HepG2 (cell line): ENCODE measurements around the gene ANP32B. TPM values are rescaled to one million over a fixed set of nuclear protein-coding genes. Genes with fewer than 3 reads are reported as not detected.

Source experiments
- ATAC-seq: fragments of 200-7000 bp; cut with Tn5 transposase; 3 replicates; pipeline ENCODE4 v1.9.1; 2020; ENCODE audit warnings: mild to moderate bottlenecking, moderate library complexity
- BruUV-seq: library from RNA; stranded (reverse); fragments of 400-500 nt; replicated peaks from 2 replicates; lab custom pipeline; 2021; lab: Mats Ljungman, UMichigan
- CTCF ChIA-PET: fragments of 300-600 bp; formaldehyde crosslinking; extraction: SDS; loops from one replicate; lab custom pipeline; 2021; ENCODE audit warnings: low total read pairs, inconsistent platforms, low intra/inter-chr PET ratio; lab: Yijun Ruan, JAX
- POLR2A ChIA-PET: fragments of 350-600 bp; sonication (Branson Sonifier 250); formaldehyde crosslinking; loops from one replicate; lab custom pipeline; 2020; ENCODE audit warnings: antibody characterized with exemption, inconsistent platforms; lab: Yijun Ruan, JAX
- DNase-seq: peaks from one replicate; pipeline ENCODE4 v3.0.0-alpha.2; 2015; ENCODE audit warnings: low spot score
- FAIRE-seq: peaks from 3 replicates; lab custom pipeline; 2011; peaks lifted over from hg19 to GRCh38; lab: Jason Lieb, UNC
- H2AFZ ChIP-seq: one replicate; pipeline ENCODE4 v1.6.1; 2011; ENCODE audit warnings: low read length, inconsistent platforms
- H3K27ac ChIP-seq: fragments of 300-600 bp; 3 replicates; pipeline ENCODE4 v1.8.0; 2011; ENCODE audit warnings: mixed run types, mild to moderate bottlenecking, mixed read lengths, low read length, inconsistent platforms; ENCODE audit not compliant: insufficient read depth; ENCODE audit errors: extremely low read length
- H3K27me3 ChIP-seq, 2 experiments: fragments of 200-600 bp in 1 of 2; 2 replicates in 1 of 2; 3 replicates in 1 of 2; pipeline versions ENCODE4 v1.6.0 to v1.8.0; 2011; ENCODE audit warnings: low read length in 2 of 2, mild to moderate bottlenecking in 2 of 2, moderate library complexity in 2 of 2, inconsistent platforms in 1 of 2; ENCODE audit not compliant: insufficient read depth in 2 of 2, control insufficient read depth in 1 of 2
- H3K36me3 ChIP-seq, 2 experiments: fragments of 200-600 bp in 1 of 2; replicated peaks in 1 of 2; 2 replicates in 1 of 2; 3 replicates in 1 of 2; pipeline versions ENCODE4 v1.5.1 to v1.8.0; 2011; ENCODE audit warnings: low read length in 2 of 2, inconsistent platforms in 1 of 2; ENCODE audit not compliant: insufficient read depth in 2 of 2, control insufficient read depth in 1 of 2
- H3K4me1 ChIP-seq: 2 replicates; pipeline ENCODE4 v1.5.1; 2012; ENCODE audit warnings: low read length, inconsistent platforms; ENCODE audit not compliant: insufficient read depth
- H3K4me2 ChIP-seq: 2 replicates; pipeline ENCODE4 v1.6.0; 2011; ENCODE audit warnings: low read depth, low read length, inconsistent platforms
- H3K4me3 ChIP-seq, 3 experiments: fragments of 200-600 bp in 1 of 3; sonication (generic), shearing (Covaris generic) in 1 of 3; replicated peaks in 1 of 3; 2 replicates each; pipeline ENCODE4 v1.5.1; 2011 to 2016; ENCODE audit warnings: low read length in 3 of 3, inconsistent platforms in 2 of 3, low read depth in 2 of 3, mild to moderate bottlenecking in 2 of 3, control low read depth in 1 of 3, mixed read lengths in 1 of 3; ENCODE audit not compliant: insufficient read depth in 1 of 3
- H3K79me2 ChIP-seq: one replicate; pipeline ENCODE4 v1.6.1; 2011; ENCODE audit warnings: low read length, inconsistent platforms; ENCODE audit not compliant: insufficient read depth
- H3K9ac ChIP-seq: 2 replicates; pipeline ENCODE4 v1.6.0; 2011; ENCODE audit warnings: mild to moderate bottlenecking, low read depth, low read length, inconsistent platforms; ENCODE audit not compliant: insufficient read depth
- H3K9me3 ChIP-seq: 2 replicates; pipeline ENCODE4 v1.5.1; 2012; ENCODE audit warnings: mild to moderate bottlenecking, low read length
- H4K20me1 ChIP-seq: 2 replicates; pipeline ENCODE4 v1.6.0; 2011; ENCODE audit warnings: inconsistent platforms, mild to moderate bottlenecking, low read length, moderate library complexity; ENCODE audit not compliant: insufficient read depth
- CERS6 ChIP-seq: sonication (generic); formaldehyde crosslinking; IDR thresholded peaks from 2 replicates; pipeline ENCODE4 v1.5.0; 2020; ENCODE audit warnings: missing genetic modification reagents
- CHCHD3 ChIP-seq: sonication (generic); formaldehyde crosslinking; IDR thresholded peaks from 2 replicates; pipeline ENCODE4 v1.8.0; 2022; ENCODE audit warnings: mild to moderate bottlenecking, missing genetic modification reagents, moderate library complexity
- ELK4 ChIP-seq: sonication (generic); formaldehyde crosslinking; IDR thresholded peaks from 2 replicates; pipeline ENCODE4 v1.9.0; 2021; ENCODE audit warnings: missing genetic modification reagents, borderline replicate concordance
- GATAD2A ChIP-seq: IDR thresholded peaks from 2 replicates; pipeline ENCODE4 v1.6.1; 2016
- HNF1A ChIP-seq, 2 experiments: sonication (generic) in 1 of 2; formaldehyde crosslinking in 1 of 2; IDR thresholded peaks; 2 replicates each; pipeline versions ENCODE4 v1.4.0 to v1.6.1; 2016 to 2020; ENCODE audit warnings: borderline replicate concordance in 1 of 2, low read depth in 1 of 2, mild to moderate bottlenecking in 1 of 2, missing genetic modification reagents in 1 of 2
- KLF11 ChIP-seq: IDR thresholded peaks from 2 replicates; pipeline ENCODE4 v1.6.1; 2016; ENCODE audit warnings: missing compliant biosample characterization
- NFRKB ChIP-seq: fragments of 450-650 bp; IDR thresholded peaks from 2 replicates; pipeline ENCODE4 v1.6.1; 2017
- RXRB ChIP-seq: IDR thresholded peaks from 2 replicates; pipeline ENCODE4 v1.6.1; 2016; ENCODE audit warnings: borderline replicate concordance, missing genetic modification reagents, missing compliant biosample characterization
- WGBS: methylation state at CpG from one replicate; pipeline ENCODE4 v1.1.6; 2017; ENCODE audit warnings: low lambda C conversion rate; 5-methylcytosine and 5-hydroxymethylcytosine counted together
- in situ Hi-C: cut with HindIII; loops from 2 replicates; pipeline ENCODE4 v1.10.0; 2017; ENCODE audit warnings: low pct_unique_long_range_greater_than_20kb; ENCODE audit not compliant: extremely low pct_ligation_motif_present
- intact Hi-C: fragments of 100-400 bp; cut with micrococcal nuclease; formaldehyde crosslinking; loops from one replicate; pipeline ENCODE4 v1.10.0; 2022; ENCODE audit not compliant: unreplicated experiment
- polyA plus RNA-seq, 8 experiments: library from polyadenylated mRNA; depleted of rRNA in 3 of 8; stranded (reverse) in 7 of 8; unstranded in 1 of 8; fragments of >200 nt; fragmentation: Illumina TruSeq in 4 of 8; extraction: Trizol in 4 of 8; gene quantifications; 2 replicates each; pipeline versions ENCODE4 v1.2.1 to v1.2.3, GENCODE V29; 2011 to 2016; ENCODE audit warnings: low read depth in 4 of 8, missing spikeins in 1 of 8, mixed read lengths in 1 of 8; ENCODE audit not compliant: insufficient read depth in 1 of 8
- total RNA-seq, 5 experiments: library from RNA; depleted of rRNA; stranded (reverse); fragments of >200 nt; fragmentation: Illumina TruSeq; extraction: Trizol; gene quantifications; 2 replicates each; pipeline ENCODE4 v1.2.3, GENCODE V29; 2016; ENCODE audit warnings: low read depth in 1 of 5

The ANP32B gene
- total and polyA plus RNA-seq, 2 of the 13 experiments (the other 11 are each of a cell fraction or from before 2014, with no cell fraction given), result 22.1 to 37.5 TPM

- in situ Hi-C loops (no loop called here), intact Hi-C loops (no loop called here)
- no peak for FAIRE-seq
- no peaks in the 10 kb centered on the region for H4K20me1 ChIP-seq
- no peaks in the 10 kb centered on the region for H3K36me3 ChIP-seq
- H3K27ac ChIP-seq, result no peak overlapping the region
- BruUV-seq, result no TSS peak
- no peaks in the 10 kb centered on the region for H3K9me3 ChIP-seq
- H3K79me2 ChIP-seq, result no peaks in the 10 kb centered on the region
- no peak for ATAC-seq
- TF ChIP-seq KLF11 (CRISPR knock-in tag), result no peak
- ChIA-PET POLR2A (no interaction called here), CTCF (no interaction called here)
- no peaks in the 10 kb centered on the region for H3K4me1 ChIP-seq
- H3K9ac ChIP-seq, result no peak overlapping the region
- 59% methylated on average over 4 of the region's 4 CpGs for WGBS
- DNase-seq, result no peak
- H3K4me3 ChIP-seq, result no peak overlapping the region
- no peak overlapping the region for H3K4me2 ChIP-seq
- H2AFZ ChIP-seq, result no peak overlapping the region
- no peaks in the 10 kb centered on the region for H3K27me3 ChIP-seq
Observed at GRCh38 chr9:97972753-97973152, 10.4 kb upstream of the ANP32B start.

- Histone ChIP-seq H3K9ac (no peak overlapping the region), H3K79me2 (no peaks in the 10 kb centered on the region), H3K27me3 (no peaks in the 10 kb centered on the region), H2AFZ (no peak overlapping the region), H3K9me3 (no peaks in the 10 kb centered on the region), H3K36me3 (no peaks in the 10 kb centered on the region), H3K4me1 (no peaks in the 10 kb centered on the region), H3K4me3 (no peak overlapping the region), H4K20me1 (no peaks in the 10 kb centered on the region), H3K4me2 (no peak overlapping the region), H3K27ac (no peak overlapping the region)
- TF ChIP-seq NFRKB, result no peak
- no peak for TF ChIP-seq ELK4
- TF ChIP-seq CERS6 (CRISPR knock-in tag), result no peak
- no peak for TF ChIP-seq HNF1A (IDR thresholded peaks at IDR 0.05; ENCODE audit: low read depth)
- TF ChIP-seq HNF1A (CRISPR knock-in tag; IDR thresholded peaks at IDR 0.05; ENCODE audit: borderline replicate concordance), result no peak
- no peak for TF ChIP-seq CHCHD3 (CRISPR knock-in tag)
- TF ChIP-seq GATAD2A (CRISPR knock-in tag), result no peak
- no peak for TF ChIP-seq RXRB (CRISPR knock-in tag)
- in situ Hi-C loops, result no loop called here
- no peak for FAIRE-seq
- no TSS peak for BruUV-seq
- intact Hi-C loops, result no loop called here
- 13% methylated on average over 1 of the region's 1 CpG for WGBS
- POLR2A ChIA-PET, result no interaction called here
- CTCF ChIA-PET, result no interaction called here
- ATAC-seq, result no peak
- no peak for DNase-seq
Observed at GRCh38 chr9:97975376-97975775, 7.8 kb upstream of the ANP32B start.
